Amygdala (tissue), 56 donors: Measurements from ENCODE around the gene OSBP2.
A peak's percentile ranks its signal among the peaks of the same experiment; 100 is the strongest.

Experiments used
- DNase-seq, 56 donors: peaks; one replicate each; lab custom pipeline; 2025; lab: John Stamatoyannopoulos, UW

The OSBP2 gene

GRCh38 chr22:30863081-30863833 lies 168.6 kb downstream of the OSBP2 start:
- DNase-seq, result peak in 13 of 56 donors; percentile 13 to 58 (median 28)

GRCh38 chr22:30864441-30865420 lies 170.1 kb downstream of the OSBP2 start:
- DNase-seq, result no peak

- DNase-seq, result no peak
Measured at GRCh38 chr22:30865656-30866055, 171.0 kb downstream of the OSBP2 start.

GRCh38 chr22:30866216-30866615 lies 171.5 kb downstream of the OSBP2 start:
- DNase-seq, result no peak

DNA sequence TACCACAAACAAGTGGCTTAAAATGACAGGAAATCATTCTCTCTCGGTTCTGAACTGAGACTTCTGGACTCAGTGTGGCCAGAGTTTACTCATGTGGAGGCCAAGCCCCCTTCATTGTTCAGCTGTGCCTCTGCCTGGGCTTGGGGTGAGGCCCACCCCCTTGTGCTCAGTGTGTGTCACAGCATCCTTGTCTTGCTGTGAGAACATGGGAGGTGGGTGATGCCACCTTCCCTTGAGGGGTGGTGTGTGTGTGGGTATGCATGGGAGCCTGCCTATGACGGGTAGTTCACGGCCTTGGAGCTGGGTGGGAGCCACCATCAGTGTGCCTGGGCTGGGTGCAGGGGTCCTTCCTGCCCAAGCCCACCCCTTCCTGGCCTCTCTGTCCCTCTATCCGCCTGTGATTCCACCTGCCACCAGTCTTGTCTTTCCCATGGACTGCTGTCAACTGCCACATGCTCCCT lies 172.2 kb downstream of the OSBP2 start:
- DNase-seq, result no peak

GRCh38 chr22:30867746-30868662 lies 173.3 kb downstream of the OSBP2 start:
- DNase-seq, result no peak

GRCh38 chr22:30868663-30869385 lies 174.2 kb downstream of the OSBP2 start:
- DNase-seq, result peak in 15 of 56 donors; percentile 9 to 49 (median 35)

- no peak for DNase-seq
Measured at GRCh38 chr22:30869667-30870395, 175.2 kb downstream of the OSBP2 start.

DNA sequence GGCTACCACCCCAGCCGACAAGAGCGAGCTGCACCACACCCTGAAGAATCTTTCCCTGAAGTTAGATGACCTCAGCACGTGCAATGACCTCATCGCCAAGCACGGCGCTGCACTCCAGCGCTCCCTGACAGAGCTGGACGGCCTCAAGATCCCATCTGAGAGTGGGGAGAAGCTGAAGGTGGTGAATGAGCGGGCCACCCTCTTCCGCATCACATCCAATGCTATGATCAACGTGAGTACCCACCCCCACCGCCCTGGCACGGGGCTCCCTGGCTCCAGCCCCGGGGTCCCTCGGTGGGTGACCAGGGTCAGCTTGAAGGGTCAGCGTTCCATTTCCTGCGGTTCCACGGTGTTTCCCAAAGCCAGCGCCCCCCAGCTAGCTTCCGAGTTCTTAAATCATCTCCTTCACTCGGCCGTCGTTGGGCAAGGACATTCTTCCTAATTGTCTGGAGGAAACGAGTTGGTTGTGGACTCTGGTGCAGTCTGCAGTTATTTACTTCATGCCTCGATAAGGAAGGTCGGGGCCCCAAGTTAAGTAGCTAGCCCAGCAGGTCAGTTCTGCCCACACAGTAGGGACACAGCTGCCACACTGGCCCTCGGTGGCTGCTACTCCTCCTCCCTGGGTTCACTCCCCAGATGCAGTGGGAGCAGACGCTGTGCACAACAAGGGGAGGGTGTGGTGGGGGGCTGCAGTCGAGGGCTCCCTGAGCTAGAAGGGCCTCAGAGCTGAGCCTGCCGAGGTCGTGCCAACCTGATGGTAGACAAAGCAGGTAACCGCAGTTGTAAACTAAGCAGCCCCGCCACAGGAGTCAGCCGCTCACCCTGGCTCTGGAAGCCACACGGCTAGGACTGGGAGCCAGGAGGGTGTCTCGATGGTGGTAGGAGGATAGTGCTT lies 176.0 kb downstream of the OSBP2 start:
- no peak for DNase-seq

GRCh38 chr22:30871391-30872284 lies 177.0 kb downstream of the OSBP2 start:
- no peak for DNase-seq

GRCh38 chr22:30872285-30873041 lies 177.8 kb downstream of the OSBP2 start:
- peak in 7 of 56 donors; percentile 11 to 46 (median 26) for DNase-seq

GRCh38 chr22:30873086-30873650 lies 178.5 kb downstream of the OSBP2 start:
- no peak for DNase-seq

DNA sequence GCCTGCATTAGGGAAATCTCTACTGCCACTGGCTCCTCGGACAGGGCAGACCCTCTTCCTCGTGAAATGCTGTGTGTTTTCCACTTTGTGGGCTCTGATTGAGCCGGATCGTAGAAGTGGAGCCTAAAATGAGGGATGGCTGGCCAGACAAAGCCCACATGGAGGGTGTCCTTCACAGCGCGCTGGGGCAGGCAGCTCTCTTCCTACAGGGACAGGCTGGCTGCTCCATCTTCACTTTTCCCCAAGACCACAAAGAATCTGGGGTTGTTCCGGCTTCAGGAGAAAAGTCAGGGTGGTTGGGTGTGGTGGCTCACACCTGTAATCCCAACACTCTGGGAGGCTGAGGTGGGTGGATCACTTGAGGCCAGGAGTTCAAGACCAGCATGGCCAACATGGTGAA lies 179.0 kb downstream of the OSBP2 start:
- DNase-seq, result no peak

- no peak for DNase-seq
Measured at GRCh38 chr22:30874431-30875370, 180.0 kb downstream of the OSBP2 start.
